Kidney (tissue), 14 donors: ENCODE data around the gene ZNF846. TPM values are rescaled to one million over a fixed set of nuclear protein-coding genes. Genes with fewer than 3 reads are reported as not detected.

ENCODE experiments used
- DNase-seq, 5 donors: peaks; one replicate each; pipeline ENCODE4 v3.0.0-alpha.2; 2013 to 2020
- FAIRE-seq: peaks from 2 replicates; lab custom pipeline; 2012; peaks lifted over from hg19 to GRCh38; lab: Jason Lieb, UNC
- H3K27ac ChIP-seq, 2 donors: one replicate each; pipeline ENCODE4 v1.7.0; 2013; ENCODE audit warnings: low read depth in 2 of 2, low read length in 2 of 2, inconsistent platforms in 1 of 2
- H3K27me3 ChIP-seq: one replicate; pipeline ENCODE4 v1.7.1; 2013; ENCODE audit warnings: low read length, inconsistent platforms; ENCODE audit not compliant: control insufficient read depth, insufficient read depth
- H3K36me3 ChIP-seq, 3 donors: one replicate each; pipeline versions ENCODE4 v1.7.0 to v1.7.1; 2013; ENCODE audit warnings: low read length in 3 of 3, control low read depth in 1 of 3, inconsistent platforms in 1 of 3; ENCODE audit not compliant: insufficient read depth in 3 of 3, control insufficient read depth in 2 of 3
- H3K4me1 ChIP-seq, 3 donors: one replicate each; pipeline versions ENCODE4 v1.7.0 to v1.7.1; 2013; ENCODE audit warnings: low read length in 3 of 3, inconsistent platforms in 1 of 3, low read depth in 1 of 3; ENCODE audit not compliant: control insufficient read depth in 2 of 3, insufficient read depth in 2 of 3
- H3K4me3 ChIP-seq, 3 donors: one replicate each; pipeline versions ENCODE4 v1.7.0 to v1.8.1; 2013; ENCODE audit warnings: low read length in 3 of 3, control low read depth in 1 of 3, inconsistent platforms in 1 of 3
- H3K9ac ChIP-seq, 3 donors: one replicate each; pipeline versions ENCODE4 v1.7.0 to v1.7.1; 2013; ENCODE audit warnings: low read length in 3 of 3, control low read depth in 1 of 3, inconsistent platforms in 1 of 3
- H3K9me3 ChIP-seq, 3 donors: one replicate each; pipeline versions ENCODE4 v1.7.0 to v1.7.1; 2013; ENCODE audit warnings: low read length in 3 of 3, control low read depth in 1 of 3, inconsistent platforms in 1 of 3; ENCODE audit not compliant: control insufficient read depth in 2 of 3, insufficient read depth in 1 of 3
- CTCF ChIP-seq: IDR thresholded peaks from 3 replicates; pipeline ENCODE4 v1.5.1; 2012; ENCODE audit warnings: mild to moderate bottlenecking, moderate library complexity, borderline replicate concordance; ENCODE audit not compliant: insufficient read depth; ENCODE audit errors: extremely low read depth
- intact Hi-C: fragments of 100-400 bp; cut with DNase I; formaldehyde crosslinking; loops from one replicate; pipeline ENCODE4 v1.11.1; 2022
- polyA plus RNA-seq: library from polyadenylated mRNA; stranded (reverse); fragments of 350-450 nt; fragmentation: Illumina TruSeq; extraction: RNeasy Lipid Tissue Mini Kit (QIAGEN cat#74804); gene quantifications from one replicate; pipeline ENCODE4 v1.2.3, GENCODE V29; 2014; ENCODE audit warnings: low read depth, low replicate concordance; ENCODE audit not compliant: insufficient read depth
- total RNA-seq: library from RNA; stranded (reverse); fragmentation: NEBNext Ultra II Directional; extraction: Animal tissue kit (Norgen Biotek cat#: 25700); gene quantifications from one replicate; pipeline ENCODE4 v1.2.1, GENCODE V29; 2021
- donor health status: control.
- donor health status: control.
- donor health status: control.
- donor health status: control.
- donor health status: control.
- donor health status: DM: yes; HTN: yes; CAD: no.
- donor health status: Normal renal cell carcinoma (clear cell type).

Gene ZNF846
- total and polyA plus RNA-seq, 2 donors from 2014 or later = 5.8 to 17.7 TPM

DNA sequence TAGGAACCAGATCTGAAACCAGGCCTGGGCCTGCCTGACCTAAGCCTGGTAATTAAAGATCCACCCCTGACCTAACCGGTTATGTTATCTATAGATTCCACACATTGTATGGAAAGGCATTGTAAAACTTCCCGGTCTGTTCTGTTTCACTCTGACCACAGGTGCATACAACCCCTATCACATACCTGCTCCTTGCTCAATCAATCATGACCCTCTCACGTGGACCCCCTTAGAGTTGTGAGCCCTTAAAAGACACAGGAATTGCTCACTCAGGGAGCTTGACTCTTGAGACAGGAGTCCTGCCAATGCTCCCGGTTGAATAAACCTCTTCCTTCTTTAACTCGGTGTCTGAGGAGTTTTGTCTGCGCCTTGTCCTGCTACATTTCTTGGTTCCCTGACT is 66.4 kb downstream of the ZNF846 start:
- no peaks in the 10 kb centered on the region for H3K27me3 ChIP-seq
- H3K4me1 ChIP-seq = no peaks in the 10 kb centered on the region
- H3K9ac ChIP-seq = no peak overlapping the region
- FAIRE-seq (no peak), DNase-seq (no peak)
- no peak for TF ChIP-seq CTCF
- H3K4me3 ChIP-seq = no peak overlapping the region
- H3K9me3 ChIP-seq = no peaks in the 10 kb centered on the region
- intact Hi-C loops = no loop called here
- H3K36me3 ChIP-seq = no peaks in the 10 kb centered on the region
- no peak overlapping the region for H3K27ac ChIP-seq

Other genes with a start within 250 kb of the ZNF846 start
- 22.9 TPM for gene ZNF426, start 230.1 kb downstream of the ZNF846 start, total RNA-seq
- 2.9 TPM for gene ZNF426, start 230.1 kb downstream of the ZNF846 start, polyA plus RNA-seq
- 40.3 TPM for gene ZNF121, start 184.2 kb downstream of the ZNF846 start, total RNA-seq
- gene ZNF121, start 184.2 kb downstream of the ZNF846 start, polyA plus RNA-seq = 2.8 TPM
- 35.5 TPM for gene ZNF561, start 147.5 kb downstream of the ZNF846 start, total RNA-seq
- 13.3 TPM for gene ZNF561, start 147.5 kb downstream of the ZNF846 start, polyA plus RNA-seq
- 37.6 TPM for gene ZNF562, start 93.6 kb downstream of the ZNF846 start, total RNA-seq
- gene ZNF562, start 93.6 kb downstream of the ZNF846 start, polyA plus RNA-seq = 4.9 TPM
- gene FBXL12, start 50.3 kb upstream of the ZNF846 start, total RNA-seq = 22.2 TPM
- 12.7 TPM for gene FBXL12, start 50.3 kb upstream of the ZNF846 start, polyA plus RNA-seq
- gene UBL5, start 59.2 kb upstream of the ZNF846 start, total RNA-seq = 322 TPM
- 968 TPM for gene UBL5, start 59.2 kb upstream of the ZNF846 start, polyA plus RNA-seq
- gene PIN1, start 66.6 kb upstream of the ZNF846 start, total RNA-seq = 57.7 TPM
- gene PIN1, start 66.6 kb upstream of the ZNF846 start, polyA plus RNA-seq = 143 TPM
- gene OLFM2, start 167.8 kb upstream of the ZNF846 start, total RNA-seq = 2.1 TPM
- gene OLFM2, start 167.8 kb upstream of the ZNF846 start, polyA plus RNA-seq = 5.4 TPM
- gene COL5A3, start 241.8 kb upstream of the ZNF846 start, total RNA-seq = 5.1 TPM
- gene COL5A3, start 241.8 kb upstream of the ZNF846 start, polyA plus RNA-seq = 0.97 TPM
- not detected for gene RDH8, start 244.7 kb upstream of the ZNF846 start, total RNA-seq
- not detected for gene RDH8, start 244.7 kb upstream of the ZNF846 start, polyA plus RNA-seq